Keratinocyte (primary cell): ENCODE data around the gene MRPS22.

Experiments used
- CTCF ChIP-seq, 3 experiments: IDR thresholded peaks in 1 of 3; conservative IDR thresholded peaks in 1 of 3; optimal IDR thresholded peaks in 1 of 3; 2 replicates in 2 of 3; 3 replicates in 1 of 3; pipeline versions ENCODE3 to v1.5.1; 2011; ENCODE audit warnings: low read length in 3 of 3, mild to moderate bottlenecking in 3 of 3, moderate library complexity in 2 of 3, control low read depth in 1 of 3, inconsistent platforms in 1 of 3; ENCODE audit not compliant: insufficient read depth in 2 of 3; ENCODE audit errors: extremely low read depth in 1 of 3
- EZH2 ChIP-seq: IDR thresholded peaks from one replicate; pipeline ENCODE4 v1.6.1; 2012; ENCODE audit warnings: inconsistent platforms, mild to moderate bottlenecking, low read length, moderate library complexity

- no peak for TF ChIP-seq CTCF (optimal IDR thresholded peaks at IDR 0.05 in 1 of 3, IDR thresholded peaks at IDR 0.05 in 1 of 3, conservative IDR thresholded peaks at IDR 0.05 in 1 of 3; ENCODE audit: extremely low read depth in 1 of 3, insufficient read depth in 2 of 3, low read length in 3 of 3)
- TF ChIP-seq EZH2: no peak
These were observed 20.7 kb downstream of the MRPS22 start for GRCh38 chr3:139364549-139364948.
